NT2/D1 (cell line): Measurements from ENCODE around the gene RCOR1.

Experiments
- SUZ12 ChIP-seq: IDR thresholded peaks from 2 replicates; pipeline ENCODE4 v1.6.1; 2011; ENCODE audit not compliant: insufficient read length, insufficient read depth; ENCODE audit errors: extremely low read depth
- YY1 ChIP-seq: IDR thresholded peaks from 2 replicates; pipeline ENCODE4 v1.6.1; 2011; ENCODE audit not compliant: insufficient read length, insufficient read depth
- ZNF274 ChIP-seq: IDR thresholded peaks from 2 replicates; pipeline ENCODE4 v1.6.1; 2011; ENCODE audit warnings: mild to moderate bottlenecking, low read depth, low read length

DNA sequence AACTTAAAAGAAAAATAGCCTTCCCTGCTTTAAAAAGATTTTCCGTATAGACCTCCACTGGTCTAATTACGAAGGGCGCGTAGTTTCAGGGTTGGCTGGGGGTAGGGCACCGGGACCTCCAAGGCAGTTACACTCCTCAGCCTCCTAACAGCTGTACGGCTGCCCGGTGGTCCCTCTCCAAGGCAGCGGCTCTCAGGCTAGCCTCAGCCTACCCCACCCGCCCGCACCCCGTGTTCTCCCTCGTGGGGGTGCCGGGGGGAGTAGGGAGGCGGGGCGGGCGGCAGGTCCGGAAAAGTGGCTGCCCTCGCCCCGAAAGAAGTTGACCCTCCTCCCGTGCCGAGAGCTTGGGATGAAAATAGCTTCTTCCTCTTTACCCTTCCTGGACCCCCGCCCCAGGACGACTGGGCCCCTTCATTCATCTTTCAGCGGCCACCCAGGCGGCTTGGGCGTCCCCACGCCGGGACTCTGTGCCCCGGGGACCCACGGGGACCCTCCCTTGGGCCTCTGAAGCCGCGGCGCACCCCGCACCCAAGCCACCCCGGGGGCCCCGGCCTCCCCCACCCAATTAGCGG lies 991 bp upstream of the RCOR1 start:
- TF ChIP-seq SUZ12, result no peak
- TF ChIP-seq YY1, result no peak
- no peak for TF ChIP-seq ZNF274
